Stimulated activated CD4-positive, alpha-beta T cell treated with anti-CD3 and anti-CD28 coated beads, TNF-alpha, amount 100 ng/mL, for 48 hours (primary cell): ENCODE measurements around the gene NEGR1.

ENCODE experiments used
- DNase-seq, 3 donors: peaks; one replicate each; pipeline ENCODE4 v3.0.0-alpha.2; 2020; ENCODE audit warnings: low read depth in 3 of 3

NEGR1 gene

GRCh38 chr1:71784241-71784640 lies 498.1 kb downstream of the NEGR1 start:
- DNase-seq: no peak

GRCh38 chr1:71783071-71783470 lies 499.3 kb downstream of the NEGR1 start:
- no peak for DNase-seq

GRCh38 chr1:71781450-71781849 lies 500.9 kb downstream of the NEGR1 start:
- no peak for DNase-seq

- no peak for DNase-seq
Measured at GRCh38 chr1:71780681-71781080, 501.7 kb downstream of the NEGR1 start.

- no peak for DNase-seq
Measured at GRCh38 chr1:71778940-71779339, 503.4 kb downstream of the NEGR1 start.

- no peak for DNase-seq
Measured at GRCh38 chr1:71777094-71777493, 505.2 kb downstream of the NEGR1 start.

DNA sequence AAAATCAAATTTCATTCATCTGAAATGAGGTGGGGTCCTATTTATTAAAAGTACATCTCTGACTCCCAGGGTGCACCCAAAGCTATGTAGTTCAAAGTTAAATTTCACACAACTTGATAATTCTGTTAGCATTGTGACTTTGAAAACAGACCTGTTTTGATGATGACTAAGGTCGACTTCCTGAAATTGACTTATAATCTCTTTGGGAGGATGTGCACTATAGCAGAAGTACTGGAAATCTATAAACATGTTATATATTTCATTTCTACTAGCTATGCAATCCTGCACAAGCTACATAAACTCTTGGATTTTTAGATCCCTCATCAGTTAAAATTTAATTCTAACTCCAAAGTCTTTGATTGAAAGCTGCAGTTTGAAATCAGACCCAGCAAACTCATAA lies 507.6 kb downstream of the NEGR1 start:
- DNase-seq: no peak

DNA sequence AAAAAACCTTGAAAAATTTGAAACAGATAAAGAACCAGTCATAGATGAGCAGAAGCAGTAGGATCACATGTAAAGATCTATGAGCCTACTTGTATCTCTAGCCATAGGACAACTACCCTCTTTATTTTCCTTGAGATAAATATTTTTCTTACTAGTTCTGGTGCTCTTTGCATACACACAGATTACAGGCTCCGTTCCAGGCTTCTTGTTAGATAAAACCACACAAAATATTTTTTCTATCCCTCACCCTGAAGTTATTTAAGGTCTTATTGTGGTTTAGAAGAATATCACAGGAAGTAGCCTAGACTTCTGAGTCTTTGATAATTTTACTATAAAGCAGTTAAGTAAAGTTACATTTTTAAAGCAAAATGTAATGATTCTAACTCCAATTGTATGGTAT lies 512.2 kb downstream of the NEGR1 start:
- DNase-seq: no peak

DNA sequence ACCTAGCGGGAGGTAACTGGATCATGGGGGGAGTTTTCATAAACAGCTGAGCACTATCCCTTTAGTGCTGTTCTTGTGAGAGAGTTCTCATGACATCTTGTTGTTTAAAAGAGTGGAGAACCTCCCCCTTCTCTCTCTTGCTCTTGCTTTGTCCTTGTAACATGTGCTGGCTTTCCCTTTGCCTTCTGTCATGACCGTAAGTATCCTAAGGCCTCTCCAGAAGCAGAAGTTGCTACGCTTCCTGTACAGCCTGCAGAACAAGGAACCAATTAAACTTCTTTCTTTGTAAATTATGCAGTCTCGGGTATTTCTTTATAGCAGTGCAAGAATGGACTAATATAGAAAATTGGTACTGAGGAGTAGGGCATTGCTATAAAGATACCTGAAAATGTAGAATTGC lies 515.6 kb downstream of the NEGR1 start:
- DNase-seq: no peak

DNA sequence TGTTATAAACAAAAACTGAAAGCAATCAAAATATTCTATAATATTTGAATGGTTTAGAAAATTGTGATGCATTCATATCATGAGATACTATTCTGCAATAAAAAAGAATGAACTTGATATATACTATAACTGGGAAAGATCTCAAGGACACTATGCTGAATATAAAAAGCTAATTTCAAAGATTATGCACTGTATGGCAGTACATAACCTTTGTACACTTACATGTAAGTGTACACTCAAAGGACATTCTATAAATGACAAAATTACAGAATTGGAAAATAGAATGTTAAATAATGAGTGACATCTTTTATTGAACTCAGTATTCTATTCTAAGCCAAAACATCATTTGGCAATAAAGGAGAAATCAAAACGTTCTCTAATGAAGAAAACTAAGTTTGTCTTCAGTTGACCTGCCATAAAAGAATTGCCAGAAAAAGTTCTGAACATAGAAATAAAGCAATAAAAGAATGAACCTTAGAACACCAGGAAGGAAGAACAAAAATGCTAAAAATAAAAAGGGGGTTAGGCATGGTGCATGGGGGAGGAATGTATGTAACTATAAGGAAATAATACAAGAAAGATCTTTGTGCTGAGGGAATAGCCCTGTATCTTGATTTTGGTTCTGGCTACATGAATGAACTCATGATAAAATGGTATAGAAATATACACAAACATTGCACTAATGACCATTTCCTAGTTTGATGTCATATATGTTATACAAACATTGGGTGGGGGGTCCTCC lies 519.7 kb downstream of the NEGR1 start:
- DNase-seq: no peak

- no peak for DNase-seq
Measured at GRCh38 chr1:71755441-71755840, 526.9 kb downstream of the NEGR1 start.

GRCh38 chr1:71753746-71754145 lies 528.6 kb downstream of the NEGR1 start:
- no peak for DNase-seq

DNA sequence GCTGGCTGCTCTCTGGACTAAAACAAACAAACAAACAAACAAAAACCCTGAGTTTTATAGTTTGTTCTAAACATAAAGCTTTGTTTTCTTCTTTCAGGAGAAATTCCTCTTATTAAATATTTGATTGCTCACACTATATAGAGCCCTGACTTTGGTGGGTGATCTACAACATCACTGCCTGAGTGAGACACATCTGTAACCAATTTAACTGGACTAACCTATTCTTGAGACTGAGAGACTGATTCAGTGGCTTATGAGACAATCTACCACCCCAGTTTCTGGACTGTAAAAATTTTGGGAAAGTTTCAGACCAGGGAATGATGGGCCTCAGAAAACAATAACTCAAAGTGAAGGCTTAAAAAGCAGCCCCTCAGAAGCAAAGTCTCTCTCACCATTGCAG lies 537.0 kb downstream of the NEGR1 start:
- DNase-seq: no peak

- DNase-seq: no peak
Measured at GRCh38 chr1:71743862-71744261, 538.5 kb downstream of the NEGR1 start.

DNA sequence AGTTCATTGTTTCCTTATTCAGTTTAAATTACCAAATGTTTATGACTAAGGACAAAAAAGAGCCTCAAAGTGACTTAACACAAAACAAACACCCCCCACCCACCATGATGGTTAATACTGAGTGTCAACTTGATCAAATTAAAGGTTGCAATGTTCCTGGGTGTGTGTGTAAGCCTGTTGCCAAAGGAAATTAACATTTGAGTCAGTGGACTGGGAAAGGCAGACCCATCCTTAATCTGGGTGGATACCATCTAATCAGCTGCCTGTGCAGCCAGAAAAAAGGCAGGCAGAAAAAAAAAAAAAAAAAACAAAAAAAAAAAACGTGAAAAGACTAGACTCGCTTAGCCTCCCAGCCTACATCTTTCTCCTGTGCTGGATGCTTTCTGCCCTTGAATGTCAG lies 543.4 kb downstream of the NEGR1 start:
- no peak for DNase-seq

- DNase-seq: no peak
Measured at GRCh38 chr1:71738256-71738655, 544.1 kb downstream of the NEGR1 start.

DNA sequence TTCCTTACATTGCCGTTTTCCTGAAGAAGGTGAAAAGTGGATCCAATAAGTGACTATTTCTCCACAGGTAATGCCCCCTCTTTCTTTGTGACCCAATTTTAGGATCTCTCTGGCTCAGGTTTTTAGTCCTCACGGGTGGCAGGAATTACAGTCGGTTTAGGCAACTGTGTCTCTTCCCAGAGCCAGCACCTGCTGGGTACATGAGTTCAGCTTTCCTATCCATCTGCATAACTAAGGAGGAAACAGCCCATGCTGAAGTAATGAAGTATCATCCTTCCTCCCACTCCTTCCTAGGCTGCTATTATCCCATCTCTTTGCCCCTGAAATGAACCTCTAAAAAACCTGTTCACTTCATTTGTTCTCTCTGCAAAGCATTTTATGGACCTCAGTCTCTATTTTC lies 544.6 kb downstream of the NEGR1 start:
- DNase-seq: no peak

- no peak for DNase-seq
Measured at GRCh38 chr1:71733121-71733520, 549.2 kb downstream of the NEGR1 start.

GRCh38 chr1:71721532-71721931 lies 560.8 kb downstream of the NEGR1 start:
- no peak for DNase-seq

DNA sequence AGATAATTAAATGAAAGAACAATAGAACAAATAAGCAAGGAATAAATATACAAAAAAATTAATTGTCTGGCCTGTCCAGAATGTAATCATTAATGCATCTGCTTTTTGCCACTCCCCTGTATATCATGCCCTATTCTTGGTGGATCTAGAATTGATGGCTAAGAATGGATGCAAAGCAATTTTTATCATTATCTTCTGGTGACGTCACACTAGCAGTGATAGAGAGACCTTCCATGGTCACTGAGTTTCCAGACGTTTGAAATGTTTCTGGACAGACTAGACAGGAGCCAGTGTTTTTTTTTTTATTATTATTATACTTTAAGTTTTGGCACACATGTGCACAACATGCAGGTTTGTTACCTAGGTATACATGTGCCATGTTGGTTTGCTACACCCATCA lies 563.0 kb downstream of the NEGR1 start:
- no peak for DNase-seq

GRCh38 chr1:71717186-71717585 lies 565.2 kb downstream of the NEGR1 start:
- no peak for DNase-seq

DNA sequence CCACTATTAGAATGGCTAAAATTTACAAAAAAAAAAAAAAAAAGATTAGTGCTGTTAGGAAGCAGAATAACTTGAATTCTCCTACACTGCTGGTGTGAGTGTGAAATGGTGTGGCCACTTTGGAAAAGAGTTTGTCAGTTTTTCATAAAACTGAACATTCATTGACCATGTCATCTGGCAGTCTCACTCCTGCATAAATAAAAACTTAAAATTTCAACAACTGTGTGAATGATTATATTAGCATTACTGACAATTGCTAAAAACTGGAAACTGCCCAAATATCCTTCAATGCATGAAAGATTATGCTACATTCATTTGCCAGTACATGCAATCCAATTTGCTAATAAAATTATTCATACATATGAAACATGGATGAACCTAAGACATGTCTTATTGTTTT lies 570.9 kb downstream of the NEGR1 start:
- no peak for DNase-seq

GRCh38 chr1:71706029-71706671 lies 576.2 kb downstream of the NEGR1 start:
- no peak for DNase-seq

- no peak for DNase-seq
Measured at GRCh38 chr1:71698186-71698585, 584.2 kb downstream of the NEGR1 start.
